ENCODE measurements around the gene WDR83.

- TF ChIP-seq GATA2 (IDR thresholded peaks at IDR 0.05; ENCODE audit: low read depth, low read length) (no peak), GATA3 (IDR thresholded peaks at IDR 0.05; ENCODE audit: low read depth, low read length) (no peak)
Observed at GRCh38 chr19:12722566-12723380, 56.2 kb downstream of the WDR83 start.

Data from SH-SY5Y (cell line).